22Rv1 (cell line): ENCODE data around the gene TPK1.

ENCODE experiments used
- H3K27ac ChIP-seq: fragments of 450-650 bp; 2 replicates; pipeline ENCODE4 v1.5.1; 2017
- ZFX ChIP-seq: fragments of 450-650 bp; IDR thresholded peaks from 2 replicates; pipeline ENCODE4 v1.6.1; 2017; ENCODE audit warnings: antibody characterized with exemption, borderline replicate concordance
- TF ChIP-seq, protein P1 (sequence below): fragments of 450-650 bp; IDR thresholded peaks from 2 replicates; pipeline ENCODE4 v1.5.1; 2017; ENCODE audit warnings: mild to moderate bottlenecking

Gene TPK1

DNA sequence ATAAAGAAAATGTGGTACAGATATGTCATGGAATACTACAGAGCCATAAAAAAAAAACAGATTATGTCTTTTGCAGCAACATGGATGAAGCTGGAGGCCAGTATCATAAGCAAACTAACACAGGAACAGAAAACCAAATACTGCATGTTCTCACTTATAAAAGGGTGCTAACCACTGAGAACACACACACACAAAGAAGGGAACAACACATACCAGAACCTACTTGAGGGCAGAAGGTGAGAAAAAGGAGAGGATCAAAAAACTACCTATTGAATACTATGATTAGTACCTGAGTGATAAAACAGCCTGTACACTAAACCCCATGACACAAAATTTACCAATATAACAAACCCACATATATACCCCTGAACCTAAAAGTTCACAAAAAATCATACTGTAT, 144.6 kb downstream of the TPK1 start:
- no peak for TF ChIP-seq ZFX
- TF ChIP-seq, protein P1, sequence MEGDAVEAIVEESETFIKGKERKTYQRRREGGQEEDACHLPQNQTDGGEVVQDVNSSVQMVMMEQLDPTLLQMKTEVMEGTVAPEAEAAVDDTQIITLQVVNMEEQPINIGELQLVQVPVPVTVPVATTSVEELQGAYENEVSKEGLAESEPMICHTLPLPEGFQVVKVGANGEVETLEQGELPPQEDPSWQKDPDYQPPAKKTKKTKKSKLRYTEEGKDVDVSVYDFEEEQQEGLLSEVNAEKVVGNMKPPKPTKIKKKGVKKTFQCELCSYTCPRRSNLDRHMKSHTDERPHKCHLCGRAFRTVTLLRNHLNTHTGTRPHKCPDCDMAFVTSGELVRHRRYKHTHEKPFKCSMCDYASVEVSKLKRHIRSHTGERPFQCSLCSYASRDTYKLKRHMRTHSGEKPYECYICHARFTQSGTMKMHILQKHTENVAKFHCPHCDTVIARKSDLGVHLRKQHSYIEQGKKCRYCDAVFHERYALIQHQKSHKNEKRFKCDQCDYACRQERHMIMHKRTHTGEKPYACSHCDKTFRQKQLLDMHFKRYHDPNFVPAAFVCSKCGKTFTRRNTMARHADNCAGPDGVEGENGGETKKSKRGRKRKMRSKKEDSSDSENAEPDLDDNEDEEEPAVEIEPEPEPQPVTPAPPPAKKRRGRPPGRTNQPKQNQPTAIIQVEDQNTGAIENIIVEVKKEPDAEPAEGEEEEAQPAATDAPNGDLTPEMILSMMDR = no peak
- no peak overlapping the region for H3K27ac ChIP-seq

GRCh38 chr7:144682581-144683280, 153.1 kb downstream of the TPK1 start:
- no peak overlapping the region for H3K27ac ChIP-seq
- TF ChIP-seq ZFX = no peak

DNA sequence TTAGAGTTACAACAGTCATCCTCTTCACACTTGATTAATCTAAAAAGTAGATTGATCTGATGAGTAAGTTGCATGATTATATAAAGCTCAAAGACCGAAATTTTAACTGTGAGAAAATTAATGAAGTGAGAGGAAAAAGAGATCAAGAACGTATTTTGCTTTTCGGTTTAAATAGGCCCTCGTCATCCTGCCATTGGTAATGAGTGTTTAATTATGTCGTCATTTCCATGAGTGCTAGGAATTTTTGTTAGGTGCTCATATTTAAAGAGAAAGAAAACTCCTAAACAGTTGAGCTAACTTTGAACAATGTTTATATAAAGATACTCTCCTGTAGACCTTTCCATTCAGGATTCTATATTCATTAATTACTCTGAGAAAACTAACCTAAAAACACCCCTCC, 159.4 kb downstream of the TPK1 start:
- TF ChIP-seq ZFX = no peak
- TF ChIP-seq, protein P1 = no peak
- H3K27ac ChIP-seq = no peak overlapping the region

GRCh38 chr7:144674550-144674949, 161.3 kb downstream of the TPK1 start:
- no peak for TF ChIP-seq ZFX
- TF ChIP-seq, protein P1 = no peak

DNA sequence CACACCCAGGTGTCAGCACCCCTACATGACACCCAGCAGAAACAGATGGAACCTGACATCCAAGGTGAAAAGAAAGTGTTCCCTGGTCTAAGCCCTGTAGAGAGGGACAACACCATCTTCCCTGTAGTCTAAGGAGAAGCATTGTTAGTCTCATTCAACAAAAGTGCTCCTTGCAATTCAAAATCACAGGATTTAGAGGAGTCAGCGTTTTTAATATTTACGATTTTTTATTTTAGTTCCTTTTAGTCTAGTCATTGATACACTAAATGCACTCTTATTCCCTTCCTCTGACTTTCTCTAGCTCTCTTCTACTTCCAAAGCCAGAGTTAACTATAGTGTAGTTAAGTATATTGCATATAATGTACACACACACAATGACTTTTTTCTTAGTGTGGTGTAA, 163.0 kb downstream of the TPK1 start:
- TF ChIP-seq, protein P1 = no peak
- no peak for TF ChIP-seq ZFX
- no peak overlapping the region for H3K27ac ChIP-seq

More at GRCh38 chr7:144674550-144674949, 161.3 kb downstream of the TPK1 start:
- no peak overlapping the region for H3K27ac ChIP-seq

DNA sequence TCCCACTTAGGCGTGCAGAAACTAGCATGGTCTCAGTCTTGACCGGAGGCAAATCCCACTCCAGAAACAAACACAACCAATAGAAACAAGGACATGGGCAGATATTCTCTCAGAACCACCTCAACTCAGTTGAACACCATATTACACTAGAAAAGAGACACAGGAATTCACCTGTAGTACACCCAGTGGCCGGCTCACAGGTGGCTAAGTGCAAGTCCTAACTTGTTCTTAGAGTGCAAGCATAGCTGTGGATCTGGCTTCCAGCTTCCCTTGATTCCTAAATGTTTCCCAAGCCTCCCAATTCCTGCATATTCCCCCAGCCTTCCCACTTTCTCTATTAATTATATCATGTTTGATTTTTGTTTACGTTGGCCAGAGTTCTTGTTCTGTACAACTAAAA, 164.4 kb downstream of the TPK1 start:
- no peak overlapping the region for H3K27ac ChIP-seq
- TF ChIP-seq, protein P1 = no peak
- no peak for TF ChIP-seq ZFX

- no peak overlapping the region for H3K27ac ChIP-seq
- no peak for TF ChIP-seq ZFX
- TF ChIP-seq, protein P1 = peak; percentile 44
These were observed 165.6 kb downstream of the TPK1 start for GRCh38 chr7:144670218-144670617.

GRCh38 chr7:144668503-144668902, 167.3 kb downstream of the TPK1 start:
- H3K27ac ChIP-seq = no peak overlapping the region
- TF ChIP-seq, protein P1 = no peak
- TF ChIP-seq ZFX = no peak
